Esophagus squamous epithelium (tissue), 4 donors: Measurements from ENCODE around the gene SP3.

Experiments
- POLR2A ChIP-seq, 4 donors: fragments of 450-650 bp; IDR thresholded peaks; one replicate each; pipeline ENCODE4 v1.6.1; 2017; ENCODE audit warnings: antibody characterized with exemption in 4 of 4, mild to moderate bottlenecking in 4 of 4, moderate library complexity in 3 of 4
- TF ChIP-seq, protein P1 (sequence below), 6 experiments: fragments of 450-650 bp in 4 of 6; fragments of 200-600 bp in 2 of 6; sonication (generic) in 2 of 6; IDR thresholded peaks; one replicate each; pipeline ENCODE4 v1.5.1; 2016 to 2019; ENCODE audit warnings: antibody characterized with exemption in 6 of 6, mild to moderate bottlenecking in 4 of 6, moderate library complexity in 4 of 6

DNA sequence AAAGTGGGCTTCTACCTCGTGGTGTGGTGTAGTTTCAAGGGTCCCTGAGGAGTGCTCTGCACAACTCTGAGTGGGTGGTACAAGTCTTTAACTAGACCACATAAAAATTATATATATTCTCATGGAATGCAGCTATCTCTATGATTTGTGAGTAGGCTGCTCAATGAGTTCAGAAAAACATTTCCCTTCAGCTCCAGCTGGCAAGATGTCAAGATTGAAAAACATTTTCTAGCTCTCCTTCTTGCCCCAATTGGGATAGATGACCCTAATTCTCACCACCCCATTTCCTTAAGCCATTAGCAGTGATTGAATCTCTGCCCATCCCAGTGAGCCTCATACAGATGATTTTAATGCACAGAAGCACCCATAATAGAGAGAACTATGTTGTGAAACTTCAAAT lies 28.3 kb upstream of the SP3 start:
- TF ChIP-seq, protein P1, sequence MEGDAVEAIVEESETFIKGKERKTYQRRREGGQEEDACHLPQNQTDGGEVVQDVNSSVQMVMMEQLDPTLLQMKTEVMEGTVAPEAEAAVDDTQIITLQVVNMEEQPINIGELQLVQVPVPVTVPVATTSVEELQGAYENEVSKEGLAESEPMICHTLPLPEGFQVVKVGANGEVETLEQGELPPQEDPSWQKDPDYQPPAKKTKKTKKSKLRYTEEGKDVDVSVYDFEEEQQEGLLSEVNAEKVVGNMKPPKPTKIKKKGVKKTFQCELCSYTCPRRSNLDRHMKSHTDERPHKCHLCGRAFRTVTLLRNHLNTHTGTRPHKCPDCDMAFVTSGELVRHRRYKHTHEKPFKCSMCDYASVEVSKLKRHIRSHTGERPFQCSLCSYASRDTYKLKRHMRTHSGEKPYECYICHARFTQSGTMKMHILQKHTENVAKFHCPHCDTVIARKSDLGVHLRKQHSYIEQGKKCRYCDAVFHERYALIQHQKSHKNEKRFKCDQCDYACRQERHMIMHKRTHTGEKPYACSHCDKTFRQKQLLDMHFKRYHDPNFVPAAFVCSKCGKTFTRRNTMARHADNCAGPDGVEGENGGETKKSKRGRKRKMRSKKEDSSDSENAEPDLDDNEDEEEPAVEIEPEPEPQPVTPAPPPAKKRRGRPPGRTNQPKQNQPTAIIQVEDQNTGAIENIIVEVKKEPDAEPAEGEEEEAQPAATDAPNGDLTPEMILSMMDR (IDR thresholded peaks at IDR 0.05): no peak
- no peak for TF ChIP-seq POLR2A (IDR thresholded peaks at IDR 0.05)
